ENCODE results near the gene SORL1-AS1.
"Not testable (repeated sequence)": the region's sequence is repeated elsewhere in the genome, so short reads cannot be mapped to it uniquely, and the experiment has no call there.

Gene SORL1-AS1

DNA sequence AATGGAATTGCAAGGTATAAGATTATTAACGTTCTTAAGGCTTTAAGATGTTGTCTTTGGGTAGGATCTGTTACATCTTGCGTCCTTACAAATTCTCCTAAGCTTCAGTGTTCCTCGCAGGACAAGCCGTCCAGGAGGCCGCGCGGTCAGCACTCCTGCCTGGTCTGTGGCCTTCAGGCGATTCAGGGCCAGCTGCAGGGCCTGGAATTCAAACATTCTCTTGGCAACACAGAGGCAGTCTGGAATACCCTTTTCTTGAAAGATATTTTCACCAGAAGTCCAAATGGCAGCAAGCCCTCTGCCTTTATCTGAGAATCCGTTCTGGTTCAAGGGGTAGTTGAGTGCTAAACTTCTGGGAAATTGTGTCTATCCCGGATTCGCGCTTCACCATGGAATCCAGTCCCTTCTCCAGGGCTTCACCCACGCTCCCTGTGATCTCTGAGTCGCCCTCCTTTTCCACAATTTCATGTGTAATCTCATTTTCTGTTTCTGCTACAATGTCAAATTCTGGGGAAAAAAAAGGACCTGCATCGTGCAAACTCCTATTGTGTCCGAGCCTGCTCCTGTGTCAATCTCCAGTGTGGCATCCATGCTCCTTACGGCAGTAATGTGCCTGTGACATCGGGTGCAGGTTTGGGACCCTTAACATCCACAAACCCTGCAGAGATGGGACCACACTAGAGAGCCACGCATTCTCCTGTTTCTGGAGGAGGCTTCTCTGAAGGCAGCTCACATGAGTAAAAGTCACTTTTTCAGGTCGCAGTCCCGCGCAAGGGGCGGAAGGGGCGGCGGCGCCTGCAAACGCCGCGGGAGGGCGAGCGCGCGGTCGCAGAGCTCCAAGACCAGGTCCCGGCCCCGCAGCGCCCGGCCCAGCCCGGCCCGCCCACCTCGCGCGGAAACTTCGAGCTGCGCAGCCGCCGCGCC lies 26.0 kb downstream of the SORL1-AS1 start:
- no peak for DNase-seq

DNA sequence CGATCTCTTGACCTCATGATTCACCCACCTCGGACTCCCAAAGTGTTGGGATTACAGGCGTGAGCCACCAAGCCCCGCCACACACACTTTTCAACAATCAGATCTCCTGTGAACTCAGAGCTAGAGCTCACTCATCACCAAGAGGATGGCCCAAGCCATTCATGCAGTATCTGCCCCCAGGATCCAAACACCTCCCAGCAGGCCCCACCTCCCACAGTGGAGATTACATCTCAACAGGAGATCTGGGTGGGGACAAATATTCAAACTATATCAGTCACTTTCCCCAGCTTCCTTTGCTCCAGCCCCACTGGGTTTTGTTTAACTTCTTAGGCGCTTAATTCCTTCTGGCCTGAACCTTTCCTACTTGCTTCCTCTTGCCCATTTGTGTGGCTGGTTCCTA lies 26.9 kb downstream of the SORL1-AS1 start:
- DNase-seq = no peak

DNA sequence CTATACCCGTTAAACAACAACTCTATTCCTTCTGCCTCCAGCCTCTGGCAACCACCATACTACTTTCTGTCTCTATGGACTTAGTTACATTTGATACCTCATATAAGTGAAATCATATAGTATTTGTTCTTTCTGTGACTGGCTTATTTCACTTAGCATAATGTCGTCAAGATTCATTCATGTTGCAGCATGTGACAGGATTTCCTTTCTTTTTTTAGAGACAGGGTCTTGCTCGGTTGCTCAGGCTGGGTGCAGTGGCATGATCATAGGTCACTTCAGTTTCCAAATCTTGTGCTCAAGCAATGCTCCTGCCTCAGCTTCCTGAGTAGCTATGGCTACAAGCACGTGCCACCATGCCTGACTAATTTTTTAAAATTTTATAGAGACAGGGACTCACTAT lies 30.1 kb downstream of the SORL1-AS1 start:
- DNase-seq = no peak

DNA sequence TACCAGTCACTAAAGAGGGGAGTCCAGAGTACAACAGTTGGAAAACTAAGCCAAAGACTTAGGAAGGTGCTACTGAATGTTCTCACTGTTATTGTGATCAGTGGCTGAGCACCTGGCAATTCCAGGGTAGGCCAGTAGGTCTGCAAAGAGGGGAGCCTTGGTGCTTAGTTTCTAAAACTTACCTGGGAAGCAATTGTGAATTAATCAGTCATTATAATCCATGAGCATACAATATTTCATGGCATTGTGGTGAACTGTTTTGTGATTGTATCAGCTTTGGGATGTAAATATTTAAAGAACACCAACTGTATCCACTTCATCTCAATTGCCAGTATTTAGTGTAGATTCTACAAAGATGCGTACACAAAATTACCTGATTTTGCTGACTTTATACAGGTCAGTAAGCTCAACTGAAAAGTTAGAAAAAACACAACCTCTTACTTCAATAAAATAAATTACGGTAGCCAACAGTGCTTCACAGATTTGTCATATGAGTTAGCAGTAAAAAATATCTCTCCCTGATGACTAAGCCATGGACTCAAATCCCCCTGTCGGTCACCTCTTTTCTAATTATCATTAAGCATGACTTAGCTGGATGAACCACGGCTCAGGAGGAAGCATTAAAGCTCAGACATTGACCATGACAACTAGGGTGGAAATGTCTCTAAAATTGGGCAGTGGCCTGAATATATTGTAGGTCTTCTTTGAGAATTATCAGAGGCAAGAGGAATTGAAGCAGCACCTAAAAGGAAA lies 31.4 kb downstream of the SORL1-AS1 start:
- DNase-seq = no peak

DNA sequence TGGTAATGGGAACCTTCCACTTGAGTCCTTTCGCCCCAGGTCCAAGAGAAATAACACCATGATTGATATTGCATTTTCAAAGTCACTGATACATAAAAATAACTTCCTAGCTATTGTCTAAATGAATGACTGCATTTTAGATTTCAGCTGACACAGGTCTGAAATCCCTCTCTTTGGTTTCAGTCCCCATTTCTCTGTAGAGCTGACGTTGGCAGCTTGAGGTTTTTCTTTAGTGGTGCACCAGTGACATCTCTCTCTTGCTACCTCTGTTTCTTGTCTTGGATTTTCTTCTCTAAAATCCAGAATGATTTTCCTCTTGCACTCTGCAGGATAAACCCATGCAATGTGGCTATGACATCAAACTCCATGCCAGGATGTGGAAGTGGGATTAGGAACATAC lies 32.4 kb downstream of the SORL1-AS1 start:
- DNase-seq = no peak

DNA sequence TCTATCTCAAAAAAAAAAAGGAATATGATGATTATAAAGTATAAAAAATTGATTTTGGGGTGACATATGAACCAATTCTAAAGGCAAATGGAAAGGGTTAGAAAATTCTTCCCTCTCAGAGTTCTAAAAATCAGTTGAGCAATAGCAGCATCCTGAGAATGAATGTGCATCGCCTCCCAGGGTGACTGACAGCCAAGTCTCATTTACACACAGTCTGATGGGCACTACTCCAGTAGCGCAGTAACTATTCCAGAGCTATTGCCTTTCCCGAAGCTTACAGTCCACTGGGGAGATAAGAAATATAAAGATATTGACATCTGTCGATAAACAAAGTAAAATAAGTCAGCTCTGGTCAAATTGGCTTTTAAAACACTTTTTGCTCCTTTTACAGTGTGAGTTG lies 32.9 kb downstream of the SORL1-AS1 start:
- no peak for DNase-seq

DNA sequence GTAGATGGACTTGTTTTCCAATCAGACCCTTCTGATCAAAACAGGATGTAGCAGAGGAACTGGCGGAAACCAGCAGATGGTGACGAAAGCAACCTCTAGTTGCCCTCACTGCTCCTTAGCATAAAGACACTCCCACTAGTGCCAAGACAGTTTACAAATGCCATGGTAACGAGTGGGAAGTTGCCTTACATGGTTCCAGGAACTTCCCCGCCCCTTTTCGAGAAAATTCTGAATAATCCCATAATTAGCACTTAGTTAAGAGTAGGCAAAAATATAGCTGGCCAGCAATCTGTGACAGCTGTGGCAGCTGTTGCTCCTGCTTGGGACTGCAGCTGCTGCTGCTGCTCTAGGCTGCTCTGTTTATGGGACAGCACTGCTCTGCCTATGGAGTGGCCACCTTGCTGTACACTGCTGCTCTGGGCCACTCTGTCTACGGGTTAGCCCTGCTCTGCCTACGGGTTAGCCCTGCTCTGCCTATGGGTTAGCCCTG lies 34.1 kb downstream of the SORL1-AS1 start:
- peak; percentile 51 for DNase-seq

DNA sequence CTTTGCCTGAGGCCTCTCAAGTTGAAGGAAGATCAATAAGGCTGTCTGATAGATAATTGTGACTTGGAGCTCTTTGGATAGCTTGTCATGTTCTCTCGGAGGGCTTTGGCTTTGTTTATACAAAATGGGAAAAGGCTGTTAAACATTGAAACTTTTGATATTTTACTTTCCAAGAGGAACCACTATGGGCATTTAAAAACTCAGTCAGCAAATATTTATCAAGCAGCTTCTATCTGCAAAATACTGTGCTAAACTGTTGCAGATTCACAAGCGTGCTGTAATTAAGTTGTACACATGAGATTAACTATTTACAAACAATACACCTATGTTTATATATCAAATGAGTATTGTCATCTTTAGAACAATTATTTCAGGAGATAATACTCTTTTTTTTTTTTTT lies 35.2 kb downstream of the SORL1-AS1 start:
- no peak for DNase-seq

DNA sequence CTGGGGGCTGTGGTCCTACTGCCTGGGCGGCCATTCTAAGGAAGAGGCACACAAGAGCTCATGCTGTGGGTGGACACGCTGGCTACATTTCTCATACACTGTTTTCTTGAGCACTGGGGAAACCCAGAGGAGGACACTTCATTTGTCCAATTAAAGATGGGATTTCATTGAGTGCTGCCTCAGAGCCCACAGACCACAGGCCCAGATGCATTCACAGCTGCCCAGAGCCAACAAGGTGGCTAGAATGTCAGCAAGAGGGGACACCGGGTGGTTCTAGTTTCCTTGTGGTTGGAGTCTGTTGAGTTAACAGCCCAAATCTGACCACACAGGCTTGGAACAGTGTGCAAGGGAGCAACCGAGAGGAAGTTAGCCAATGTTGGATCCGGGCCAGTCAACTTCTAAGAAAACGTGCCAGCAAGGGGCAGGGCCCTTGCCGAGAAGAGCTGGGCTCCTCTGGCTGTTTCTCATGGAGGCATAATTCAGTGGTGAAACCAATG lies 35.7 kb downstream of the SORL1-AS1 start:
- DNase-seq = peak; percentile 86

DNA sequence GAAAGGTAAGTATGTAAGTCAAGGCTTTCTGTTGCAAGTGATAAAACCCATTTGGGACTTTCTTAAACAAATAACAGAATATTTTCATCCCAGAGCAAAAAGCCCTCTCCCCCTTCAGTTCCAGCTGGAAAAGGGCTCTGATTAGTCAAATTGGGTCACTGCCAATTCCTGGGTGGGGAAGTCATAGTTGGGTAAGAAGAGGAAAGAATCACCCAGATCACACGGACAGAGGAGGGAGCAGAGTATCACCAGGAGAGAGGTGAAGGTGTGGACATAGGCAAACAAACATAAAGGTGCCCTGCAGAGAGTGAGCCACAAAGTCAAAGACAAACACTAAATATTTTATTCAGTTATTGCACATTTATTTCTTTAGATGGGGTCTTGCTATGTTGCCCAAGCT lies 36.9 kb downstream of the SORL1-AS1 start:
- DNase-seq = no peak

DNA sequence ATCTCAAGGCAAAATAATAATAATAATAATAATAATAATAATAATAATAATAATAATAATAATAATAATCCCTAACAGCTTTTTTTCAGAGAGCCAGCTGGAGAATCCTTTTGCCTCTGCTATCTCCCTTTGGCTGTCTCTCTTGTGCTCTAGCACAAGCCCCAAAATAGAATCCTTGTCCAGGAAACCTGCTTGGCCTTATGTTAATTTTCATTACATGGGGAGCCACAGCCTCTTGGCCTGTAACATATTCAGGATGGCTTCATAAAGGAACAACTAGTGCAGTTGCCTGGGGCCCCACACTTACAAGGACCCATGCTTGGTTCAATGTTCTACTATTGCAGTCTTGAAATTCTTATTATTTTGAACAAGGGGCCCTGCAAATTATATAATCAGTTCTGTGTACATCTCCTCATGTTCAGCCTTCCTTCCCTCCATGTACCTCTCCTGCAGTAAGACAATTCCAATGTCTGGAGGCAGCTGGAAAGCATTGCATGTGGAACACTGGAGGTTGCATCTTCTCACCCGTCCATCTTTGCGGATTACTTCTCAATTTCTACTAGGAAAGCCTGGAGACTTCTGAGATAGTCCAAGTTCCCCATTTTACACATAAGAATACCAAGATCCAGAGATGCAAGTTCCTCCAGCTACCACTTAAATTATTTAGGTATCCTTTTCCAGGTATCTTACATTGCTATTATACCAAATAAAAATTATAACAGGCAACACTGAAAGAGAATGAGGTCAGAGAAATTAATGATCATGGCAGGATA lies 38.4 kb downstream of the SORL1-AS1 start:
- DNase-seq = no peak

DNA sequence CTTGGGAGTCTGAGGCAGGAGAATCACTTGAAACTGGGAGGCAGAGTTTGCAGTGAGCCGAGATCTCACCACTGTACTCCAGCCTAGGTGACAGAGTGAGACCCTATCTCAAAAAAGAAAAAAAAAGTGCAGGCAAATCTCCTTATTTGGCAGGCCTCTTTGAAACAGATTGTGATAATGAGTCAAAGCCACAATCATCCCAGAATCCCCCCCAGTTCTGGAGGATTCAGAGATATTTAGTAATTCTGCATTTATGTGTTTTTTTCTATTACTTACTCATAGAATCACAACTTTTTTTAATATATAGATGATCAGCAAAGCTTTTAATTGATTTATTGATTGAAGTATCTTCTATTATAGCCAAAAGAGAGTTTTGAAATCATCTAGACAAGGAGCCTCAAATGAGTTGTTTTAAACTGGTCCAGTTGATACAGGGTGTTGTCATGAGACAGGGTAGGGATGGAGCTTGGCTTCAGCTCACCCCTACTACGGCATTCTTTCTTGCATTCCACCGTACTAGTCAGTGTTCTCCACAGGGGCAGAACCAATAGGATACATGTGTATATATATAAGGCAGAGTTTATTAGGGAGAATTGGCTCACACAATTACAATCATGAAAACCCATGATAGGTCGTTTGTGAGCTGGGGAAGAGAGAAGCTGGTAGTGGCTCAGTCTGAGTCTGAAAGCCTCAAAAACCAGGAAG lies 39.9 kb downstream of the SORL1-AS1 start:
- DNase-seq = no peak

DNA sequence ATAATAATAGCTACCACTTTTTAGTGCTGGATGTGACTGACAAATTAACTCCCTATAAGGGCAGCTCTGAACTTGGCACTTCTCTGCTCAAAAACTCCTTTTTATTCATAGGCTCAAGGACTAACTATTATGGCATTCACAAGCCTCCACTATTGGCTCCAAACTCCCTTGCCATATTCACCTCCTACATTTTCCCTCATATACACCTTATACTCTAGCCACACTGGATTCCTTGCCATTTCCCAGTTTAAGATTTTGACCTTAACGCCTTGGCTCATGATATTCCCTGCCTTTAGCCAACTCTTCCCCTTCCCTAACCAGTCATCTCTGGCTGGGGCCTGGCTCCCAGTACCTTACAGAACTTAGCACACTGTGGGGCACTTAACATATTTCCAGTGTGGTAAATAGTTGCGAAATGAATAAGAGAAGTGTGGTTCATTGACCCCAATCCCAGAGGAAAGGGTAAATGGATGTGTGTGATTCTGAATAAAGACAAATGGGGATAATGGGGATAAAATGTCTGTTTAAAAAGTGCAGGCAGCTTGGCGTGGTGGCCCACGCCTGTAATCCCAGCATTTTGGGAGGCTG lies 40.7 kb downstream of the SORL1-AS1 start:
- DNase-seq = no peak

DNA sequence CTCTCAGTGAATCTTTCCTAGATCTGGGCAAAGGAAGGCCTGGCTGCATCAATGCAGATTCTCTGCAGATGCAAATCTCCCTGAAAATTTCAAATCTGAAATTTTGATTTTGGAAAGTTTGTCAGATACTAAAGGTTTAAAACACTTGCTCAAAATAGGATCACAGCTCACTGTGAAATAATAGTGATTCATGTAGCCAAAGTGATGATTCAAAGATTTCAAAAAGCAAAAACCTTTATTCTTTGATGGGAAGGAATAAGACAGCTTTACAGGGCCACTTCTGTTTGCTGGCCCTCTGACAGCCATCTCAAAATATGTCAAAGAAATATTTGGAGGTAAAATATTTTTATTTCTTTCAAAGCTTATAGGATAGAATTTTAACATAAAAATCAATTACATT lies 41.4 kb downstream of the SORL1-AS1 start:
- DNase-seq = not testable (repeated sequence)

DNA sequence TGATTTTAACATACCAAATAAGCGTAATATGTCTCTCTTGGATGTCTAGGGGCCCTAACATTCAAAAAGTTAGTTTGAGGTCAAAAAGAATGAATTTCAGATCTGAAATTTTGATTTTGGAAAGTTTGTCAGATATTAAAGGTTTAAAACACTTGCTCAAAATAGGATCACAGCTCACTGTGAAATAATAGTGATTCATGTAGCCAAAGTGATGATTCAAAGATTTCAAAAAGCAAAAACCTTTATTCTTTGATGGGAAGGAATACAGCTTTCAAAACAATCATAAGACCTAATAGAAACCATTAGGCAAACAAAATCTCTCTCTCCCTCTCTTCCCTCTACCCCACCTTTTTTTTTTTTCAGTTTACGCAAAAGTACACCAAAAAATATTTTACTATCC lies 42.7 kb downstream of the SORL1-AS1 start:
- not testable (repeated sequence) for DNase-seq

DNA sequence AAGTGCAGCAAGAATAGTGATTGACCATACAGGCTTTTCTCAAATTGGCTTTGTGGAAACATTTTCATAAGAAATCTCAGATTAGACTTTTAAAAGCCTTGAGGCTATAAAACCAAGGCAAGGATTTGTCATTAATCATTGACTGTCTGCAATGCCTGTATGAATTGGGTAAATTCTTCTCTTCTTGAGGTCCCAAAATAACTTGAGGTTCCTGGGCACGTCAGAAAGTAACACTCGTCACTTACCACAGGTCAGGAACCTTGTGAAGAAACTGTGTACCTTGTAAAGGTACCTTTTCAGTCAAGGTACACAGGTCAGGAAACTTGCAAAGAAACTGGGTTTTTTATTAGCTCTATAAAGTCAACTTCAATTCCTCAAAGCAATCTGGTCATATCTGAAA lies 43.9 kb downstream of the SORL1-AS1 start:
- no peak for DNase-seq

DNA sequence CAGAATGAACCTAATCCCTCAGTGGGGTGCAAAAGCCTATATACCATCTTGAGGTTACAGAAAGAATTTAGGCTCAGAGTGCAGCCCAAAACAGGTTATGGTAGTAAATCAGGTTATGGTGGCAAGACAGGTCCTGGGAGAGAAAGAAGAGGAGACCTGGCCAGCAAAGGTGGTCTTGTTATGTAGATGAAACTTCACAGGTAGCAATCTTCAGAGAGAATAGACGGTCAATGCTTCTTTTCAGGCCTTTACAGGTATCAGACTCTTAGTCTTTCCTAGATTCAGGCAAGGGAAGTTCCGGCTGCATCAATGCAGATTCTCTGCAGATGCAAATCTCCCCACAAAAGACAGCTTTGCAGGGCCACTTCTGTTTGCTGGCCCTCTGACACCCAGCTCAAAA lies 46.5 kb downstream of the SORL1-AS1 start:
- no peak for DNase-seq

DNA sequence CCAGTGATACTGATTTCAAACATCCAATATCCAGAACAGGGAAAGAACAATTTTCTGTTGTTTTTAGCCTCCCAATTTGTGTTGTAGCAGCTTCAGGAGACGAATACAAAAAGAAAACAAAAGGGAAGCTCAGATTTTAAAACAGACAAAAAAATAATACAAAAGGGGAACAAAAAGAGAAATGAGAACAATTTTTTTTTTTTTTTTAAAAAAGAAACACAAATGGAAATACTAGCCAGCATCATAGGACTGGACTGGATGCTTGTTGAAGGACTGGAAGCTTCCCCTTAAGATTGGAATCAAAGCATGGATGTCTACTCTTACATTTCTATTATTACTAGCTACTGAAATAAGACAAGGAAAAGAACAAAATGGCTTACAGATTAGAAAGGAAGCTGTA lies 47.1 kb downstream of the SORL1-AS1 start:
- DNase-seq = no peak

DNA sequence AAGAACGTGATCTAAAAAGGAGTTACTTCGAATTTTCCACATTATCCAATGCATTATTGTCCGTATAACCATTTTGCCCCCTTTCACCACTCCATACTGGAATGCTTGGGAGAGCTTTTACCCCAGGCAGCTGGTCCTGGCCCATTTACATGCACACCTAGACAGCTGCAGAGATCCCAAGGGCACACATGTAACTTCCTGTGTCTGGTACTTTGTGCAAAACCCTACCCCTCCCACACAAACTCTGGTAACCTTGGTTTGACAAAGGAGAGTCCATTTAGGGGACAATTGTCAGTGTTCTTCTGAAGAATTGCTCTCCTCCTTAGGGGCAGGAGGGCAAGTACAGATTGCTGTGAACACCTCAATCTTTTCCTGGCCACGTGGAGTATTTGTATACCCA lies 58.0 kb downstream of the SORL1-AS1 start:
- no peak for DNase-seq

DNA sequence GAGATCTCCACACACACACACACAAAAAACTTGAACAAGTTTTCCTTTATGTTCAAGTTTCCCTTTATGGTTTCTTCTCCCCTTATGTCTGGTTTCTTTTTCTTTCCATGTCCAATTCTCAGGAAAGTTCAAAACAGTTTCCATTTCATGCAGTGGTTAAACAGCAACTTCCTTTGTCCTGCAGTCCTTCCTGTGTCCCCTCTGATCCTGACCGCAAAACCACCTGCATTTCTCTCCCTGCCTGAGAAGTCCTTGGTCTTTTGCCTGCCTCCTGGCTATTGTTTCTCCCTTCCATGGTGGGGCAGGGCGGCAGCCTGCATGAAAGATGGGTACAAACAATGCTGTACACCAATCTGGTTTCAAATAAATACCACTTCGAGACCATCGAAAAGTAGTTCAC lies 58.9 kb downstream of the SORL1-AS1 start:
- DNase-seq = no peak

DNA sequence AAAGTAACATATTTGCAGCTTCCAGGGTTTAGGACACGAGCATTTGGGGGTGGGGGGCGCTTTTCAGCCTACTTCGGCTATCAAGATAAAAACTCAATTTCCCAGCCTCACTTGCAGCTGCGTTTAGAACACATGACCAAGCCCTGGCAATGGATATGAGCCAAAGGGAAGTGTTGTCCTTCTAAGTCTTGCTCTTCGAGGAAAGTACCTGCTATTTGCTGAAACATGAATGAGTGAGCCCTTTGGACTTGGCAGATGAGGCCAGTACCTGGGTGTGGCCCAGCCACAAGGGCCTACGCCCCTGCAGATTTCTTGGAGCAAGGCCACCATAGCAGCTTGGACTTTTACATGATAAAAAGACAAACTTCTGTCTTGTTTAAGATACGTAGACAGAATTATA lies 60.9 kb downstream of the SORL1-AS1 start:
- no peak for DNase-seq

DNA sequence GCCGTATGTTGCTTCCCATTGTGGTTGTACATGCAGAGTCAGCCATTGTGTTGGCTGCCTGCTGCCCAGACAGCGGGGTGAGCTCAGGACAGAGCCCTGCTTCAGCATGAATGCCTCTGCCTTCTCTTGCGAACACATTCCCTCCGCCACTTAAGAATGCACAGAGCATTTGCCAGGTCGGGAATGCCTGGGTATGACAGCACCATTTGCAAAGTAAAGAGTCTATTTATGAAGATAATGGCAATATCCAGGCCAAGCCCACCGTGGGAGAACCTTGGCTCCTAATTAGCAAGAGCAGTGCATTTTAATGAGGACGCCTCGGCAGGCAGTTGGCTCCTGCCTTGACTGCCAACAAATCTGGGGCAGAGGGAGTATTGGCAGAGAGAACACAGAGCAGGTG lies 63.1 kb downstream of the SORL1-AS1 start:
- no peak for DNase-seq

All from right forelimb (tissue), 1 donor.